Astrocyte (in vitro differentiated cells and primary cell): ENCODE measurements around the gene DNAJC27.

Experiments
- EZH2 ChIP-seq: IDR thresholded peaks from 2 replicates; pipeline ENCODE4 v1.6.1; 2012; ENCODE audit warnings: mild to moderate bottlenecking, low read length, inconsistent platforms; ENCODE audit not compliant: insufficient read depth
- TF ChIP-seq, protein P1 (sequence below): IDR thresholded peaks from 2 replicates; pipeline ENCODE4 v1.5.1; 2011; ENCODE audit warnings: low read depth, mild to moderate bottlenecking, inconsistent platforms, low read length, moderate library complexity; ENCODE audit not compliant: insufficient read depth

DNA sequence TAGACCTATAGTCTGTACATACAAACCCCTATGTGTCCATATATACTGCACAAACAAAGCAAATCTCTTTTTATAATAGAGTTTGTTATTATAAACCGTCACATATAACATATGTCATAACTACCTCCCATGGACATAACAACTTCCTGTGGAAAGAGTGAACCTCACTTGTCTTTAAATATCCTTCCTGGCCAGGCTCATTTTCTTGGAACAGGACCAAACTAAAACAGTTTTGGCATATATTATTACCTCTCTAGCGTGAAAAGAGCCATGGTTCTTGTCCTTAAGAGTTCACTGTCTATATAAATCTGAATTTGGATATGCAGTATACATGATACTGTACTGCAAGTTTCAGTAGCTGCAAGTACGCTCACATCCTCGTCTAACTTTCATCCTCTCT lies 28.3 kb upstream of the DNAJC27 start:
- no peak for TF ChIP-seq EZH2
- TF ChIP-seq, protein P1, sequence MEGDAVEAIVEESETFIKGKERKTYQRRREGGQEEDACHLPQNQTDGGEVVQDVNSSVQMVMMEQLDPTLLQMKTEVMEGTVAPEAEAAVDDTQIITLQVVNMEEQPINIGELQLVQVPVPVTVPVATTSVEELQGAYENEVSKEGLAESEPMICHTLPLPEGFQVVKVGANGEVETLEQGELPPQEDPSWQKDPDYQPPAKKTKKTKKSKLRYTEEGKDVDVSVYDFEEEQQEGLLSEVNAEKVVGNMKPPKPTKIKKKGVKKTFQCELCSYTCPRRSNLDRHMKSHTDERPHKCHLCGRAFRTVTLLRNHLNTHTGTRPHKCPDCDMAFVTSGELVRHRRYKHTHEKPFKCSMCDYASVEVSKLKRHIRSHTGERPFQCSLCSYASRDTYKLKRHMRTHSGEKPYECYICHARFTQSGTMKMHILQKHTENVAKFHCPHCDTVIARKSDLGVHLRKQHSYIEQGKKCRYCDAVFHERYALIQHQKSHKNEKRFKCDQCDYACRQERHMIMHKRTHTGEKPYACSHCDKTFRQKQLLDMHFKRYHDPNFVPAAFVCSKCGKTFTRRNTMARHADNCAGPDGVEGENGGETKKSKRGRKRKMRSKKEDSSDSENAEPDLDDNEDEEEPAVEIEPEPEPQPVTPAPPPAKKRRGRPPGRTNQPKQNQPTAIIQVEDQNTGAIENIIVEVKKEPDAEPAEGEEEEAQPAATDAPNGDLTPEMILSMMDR: no peak
